HEK293 (cell line): ENCODE data around the gene ANO6.

Source experiments
- ELK4 ChIP-seq: IDR thresholded peaks from 2 replicates; pipeline ENCODE4 v1.6.1; 2011; ENCODE audit warnings: mild to moderate bottlenecking, low read depth, low read length, borderline replicate concordance
- MYNN ChIP-seq: fragments of 450-650 bp; formaldehyde crosslinking; IDR thresholded peaks from 2 replicates; pipeline ENCODE4 v1.5.1; 2016; ENCODE audit warnings: missing biosample characterization, missing genetic modification characterization, borderline replicate concordance
- PRDM10 ChIP-seq: fragments of 450-650 bp; formaldehyde crosslinking; IDR thresholded peaks from 2 replicates; pipeline ENCODE4 v1.5.1; 2016; ENCODE audit warnings: missing biosample characterization, missing genetic modification characterization
- REPIN1 ChIP-seq: fragments of 450-650 bp; formaldehyde crosslinking; IDR thresholded peaks from 2 replicates; pipeline ENCODE4 v1.5.1; 2017; ENCODE audit warnings: missing biosample characterization, missing genetic modification characterization, low read depth
- WT1 ChIP-seq: fragments of 450-650 bp; formaldehyde crosslinking; IDR thresholded peaks from 2 replicates; pipeline ENCODE4 v1.5.1; 2016; ENCODE audit warnings: missing biosample characterization, missing genetic modification characterization
- ZEB2 ChIP-seq: fragments of 450-650 bp; formaldehyde crosslinking; IDR thresholded peaks from 2 replicates; pipeline ENCODE4 v1.5.1; 2016; ENCODE audit warnings: missing biosample characterization, missing genetic modification characterization
- ZNF112 ChIP-seq: fragments of 450-650 bp; formaldehyde crosslinking; IDR thresholded peaks from 2 replicates; pipeline ENCODE4 v1.5.0; 2017; ENCODE audit warnings: missing biosample characterization, missing genetic modification characterization
- ZNF132 ChIP-seq: fragments of 450-650 bp; formaldehyde crosslinking; IDR thresholded peaks from 2 replicates; pipeline ENCODE4 v1.5.1; 2017; ENCODE audit warnings: missing biosample characterization, missing genetic modification characterization, borderline replicate concordance
- ZNF19 ChIP-seq: fragments of 450-650 bp; formaldehyde crosslinking; IDR thresholded peaks from 2 replicates; pipeline ENCODE4; 2016; ENCODE audit warnings: missing biosample characterization, missing genetic modification characterization, low read depth
- ZNF211 ChIP-seq: fragments of 450-650 bp; formaldehyde crosslinking; IDR thresholded peaks from 2 replicates; pipeline ENCODE4 v1.5.1; 2016; ENCODE audit warnings: low read depth, missing biosample characterization, missing genetic modification characterization
- ZNF23 ChIP-seq: fragments of 450-650 bp; formaldehyde crosslinking; IDR thresholded peaks from 2 replicates; pipeline ENCODE4 v1.5.1; 2016; ENCODE audit warnings: missing biosample characterization, missing genetic modification characterization, borderline replicate concordance
- ZNF274 ChIP-seq, 2 experiments: fragments of 200-500 bp in 1 of 2; fragments of 450-650 bp in 1 of 2; sonication (Bioruptor generic) in 1 of 2; formaldehyde crosslinking in 1 of 2; IDR thresholded peaks; 2 replicates each; pipeline versions ENCODE4 v1.5.1 to v1.6.1; 2014 to 2016; ENCODE audit warnings: borderline replicate concordance in 1 of 2, inconsistent platforms in 1 of 2, low read length in 1 of 2, missing biosample characterization in 1 of 2, missing genetic modification characterization in 1 of 2
- ZNF404 ChIP-seq: fragments of 450-650 bp; formaldehyde crosslinking; IDR thresholded peaks from 2 replicates; pipeline ENCODE4 v1.5.1; 2017; ENCODE audit warnings: missing biosample characterization, missing genetic modification characterization
- ZNF518A ChIP-seq: fragments of 450-650 bp; formaldehyde crosslinking; conservative IDR thresholded peaks from 2 replicates; pipeline ENCODE4 v1.5.1; 2016; ENCODE audit warnings: low read depth, missing biosample characterization, missing genetic modification characterization
- ZNF580 ChIP-seq: fragments of 450-650 bp; formaldehyde crosslinking; IDR thresholded peaks from 2 replicates; pipeline ENCODE4 v1.5.1; 2016; ENCODE audit warnings: missing biosample characterization, missing genetic modification characterization
- ZNF600 ChIP-seq: fragments of 450-650 bp; formaldehyde crosslinking; IDR thresholded peaks from 2 replicates; pipeline ENCODE4 v1.5.1; 2016; ENCODE audit warnings: missing biosample characterization, missing genetic modification characterization
- TF ChIP-seq, protein P1 (sequence below): fragments of 450-650 bp; formaldehyde crosslinking; IDR thresholded peaks from 2 replicates; pipeline ENCODE4 v1.5.1; 2016; ENCODE audit warnings: missing biosample characterization, missing genetic modification characterization
- TF ChIP-seq, protein P2 (sequence below): fragments of 450-650 bp; formaldehyde crosslinking; conservative IDR thresholded peaks from 2 replicates; pipeline ENCODE4 v1.5.1; 2016; ENCODE audit warnings: low read depth, missing biosample characterization, missing genetic modification characterization
- TF ChIP-seq, protein P3 (sequence below): fragments of 450-650 bp; formaldehyde crosslinking; IDR thresholded peaks from 2 replicates; pipeline ENCODE4 v1.5.1; 2016; ENCODE audit warnings: missing biosample characterization, missing genetic modification characterization

The ANO6 gene

DNA sequence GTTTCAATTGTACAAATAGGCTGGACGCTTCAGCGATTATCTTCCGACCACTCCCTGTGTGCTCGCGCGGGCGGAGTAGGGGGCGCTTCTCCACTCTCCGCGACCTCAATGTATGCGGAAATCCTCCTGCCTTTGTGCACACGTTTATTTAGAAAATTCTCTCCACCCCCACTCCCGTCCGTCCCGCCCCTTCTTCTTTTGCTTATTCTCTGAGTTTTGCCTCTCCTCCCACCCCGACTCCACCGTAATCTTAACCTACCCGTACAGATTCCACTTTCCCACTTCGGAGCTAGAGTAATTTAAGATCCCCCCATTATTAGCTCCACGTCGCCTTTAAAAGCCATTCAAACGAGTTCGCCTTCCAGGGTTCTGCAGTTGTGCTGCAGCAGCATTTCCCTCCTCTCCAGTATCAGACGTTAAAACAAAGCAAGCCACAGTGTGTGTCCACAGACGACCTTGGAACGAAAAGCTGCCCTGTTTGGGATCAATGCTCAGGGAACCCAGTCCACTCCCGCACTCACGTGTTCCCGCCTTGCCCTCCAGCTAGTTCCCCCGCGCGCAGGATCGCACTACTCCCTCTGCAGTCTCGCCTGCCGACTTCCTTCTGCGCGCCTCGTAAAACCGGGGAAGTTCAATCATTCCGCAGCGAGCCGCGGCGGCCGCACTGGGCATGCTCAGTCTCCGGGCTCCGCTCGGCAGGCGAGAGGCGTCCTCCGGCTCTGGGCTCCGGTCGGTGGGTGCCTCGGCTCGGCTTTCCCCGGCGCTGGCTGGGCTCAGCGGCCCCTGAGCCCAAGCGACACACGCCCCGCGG, at the start of gene ANO6 (continued):
- TF ChIP-seq ZNF518A (tag by site-specific recombination) (0 out of 2 replicates have a peak, but pooled peaks have one; percentile 41), REPIN1 (tag by site-specific recombination) (no peak), PRDM10 (tag by site-specific recombination) (peak; percentile 87), ELK4 (no peak), ZNF132 (tag by site-specific recombination) (no peak), ZNF112 (tag by site-specific recombination) (no peak), ZEB2 (tag by site-specific recombination) (peak; percentile 89), WT1 (peak; percentile 70), ZNF580 (tag by site-specific recombination) (no peak), ZNF600 (tag by site-specific recombination) (peak; percentile 97), ZNF211 (tag by site-specific recombination) (no peak), ZNF23 (no peak), MYNN (tag by site-specific recombination) (0 out of 2 replicates have a peak, but pooled peaks have one; percentile 47), ZNF19 (tag by site-specific recombination) (no peak), ZNF274 (IDR thresholded peaks at IDR 0.05; ENCODE audit: low read length) (no peak), ZNF274 (tag by site-specific recombination; IDR thresholded peaks at IDR 0.05; ENCODE audit: borderline replicate concordance) (no peak), ZNF404 (tag by site-specific recombination) (no peak)
- TF ChIP-seq, protein P1, sequence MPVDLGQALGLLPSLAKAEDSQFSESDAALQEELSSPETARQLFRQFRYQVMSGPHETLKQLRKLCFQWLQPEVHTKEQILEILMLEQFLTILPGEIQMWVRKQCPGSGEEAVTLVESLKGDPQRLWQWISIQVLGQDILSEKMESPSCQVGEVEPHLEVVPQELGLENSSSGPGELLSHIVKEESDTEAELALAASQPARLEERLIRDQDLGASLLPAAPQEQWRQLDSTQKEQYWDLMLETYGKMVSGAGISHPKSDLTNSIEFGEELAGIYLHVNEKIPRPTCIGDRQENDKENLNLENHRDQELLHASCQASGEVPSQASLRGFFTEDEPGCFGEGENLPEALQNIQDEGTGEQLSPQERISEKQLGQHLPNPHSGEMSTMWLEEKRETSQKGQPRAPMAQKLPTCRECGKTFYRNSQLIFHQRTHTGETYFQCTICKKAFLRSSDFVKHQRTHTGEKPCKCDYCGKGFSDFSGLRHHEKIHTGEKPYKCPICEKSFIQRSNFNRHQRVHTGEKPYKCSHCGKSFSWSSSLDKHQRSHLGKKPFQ (tag by site-specific recombination), result peak; percentile 23; the same call in 1 of the 2 replicates
- TF ChIP-seq, protein P2, sequence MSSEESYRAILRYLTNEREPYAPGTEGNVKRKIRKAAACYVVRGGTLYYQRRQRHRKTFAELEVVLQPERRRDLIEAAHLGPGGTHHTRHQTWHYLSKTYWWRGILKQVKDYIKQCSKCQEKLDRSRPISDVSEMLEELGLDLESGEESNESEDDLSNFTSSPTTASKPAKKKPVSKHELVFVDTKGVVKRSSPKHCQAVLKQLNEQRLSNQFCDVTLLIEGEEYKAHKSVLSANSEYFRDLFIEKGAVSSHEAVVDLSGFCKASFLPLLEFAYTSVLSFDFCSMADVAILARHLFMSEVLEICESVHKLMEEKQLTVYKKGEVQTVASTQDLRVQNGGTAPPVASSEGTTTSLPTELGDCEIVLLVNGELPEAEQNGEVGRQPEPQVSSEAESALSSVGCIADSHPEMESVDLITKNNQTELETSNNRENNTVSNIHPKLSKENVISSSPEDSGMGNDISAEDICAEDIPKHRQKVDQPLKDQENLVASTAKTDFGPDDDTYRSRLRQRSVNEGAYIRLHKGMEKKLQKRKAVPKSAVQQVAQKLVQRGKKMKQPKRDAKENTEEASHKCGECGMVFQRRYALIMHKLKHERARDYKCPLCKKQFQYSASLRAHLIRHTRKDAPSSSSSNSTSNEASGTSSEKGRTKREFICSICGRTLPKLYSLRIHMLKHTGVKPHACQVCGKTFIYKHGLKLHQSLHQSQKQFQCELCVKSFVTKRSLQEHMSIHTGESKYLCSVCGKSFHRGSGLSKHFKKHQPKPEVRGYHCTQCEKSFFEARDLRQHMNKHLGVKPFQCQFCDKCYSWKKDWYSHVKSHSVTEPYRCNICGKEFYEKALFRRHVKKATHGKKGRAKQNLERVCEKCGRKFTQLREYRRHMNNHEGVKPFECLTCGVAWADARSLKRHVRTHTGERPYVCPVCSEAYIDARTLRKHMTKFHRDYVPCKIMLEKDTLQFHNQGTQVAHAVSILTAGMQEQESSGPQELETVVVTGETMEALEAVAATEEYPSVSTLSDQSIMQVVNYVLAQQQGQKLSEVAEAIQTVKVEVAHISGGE (tag by site-specific recombination), result peak; percentile 88
- TF ChIP-seq, protein P3, sequence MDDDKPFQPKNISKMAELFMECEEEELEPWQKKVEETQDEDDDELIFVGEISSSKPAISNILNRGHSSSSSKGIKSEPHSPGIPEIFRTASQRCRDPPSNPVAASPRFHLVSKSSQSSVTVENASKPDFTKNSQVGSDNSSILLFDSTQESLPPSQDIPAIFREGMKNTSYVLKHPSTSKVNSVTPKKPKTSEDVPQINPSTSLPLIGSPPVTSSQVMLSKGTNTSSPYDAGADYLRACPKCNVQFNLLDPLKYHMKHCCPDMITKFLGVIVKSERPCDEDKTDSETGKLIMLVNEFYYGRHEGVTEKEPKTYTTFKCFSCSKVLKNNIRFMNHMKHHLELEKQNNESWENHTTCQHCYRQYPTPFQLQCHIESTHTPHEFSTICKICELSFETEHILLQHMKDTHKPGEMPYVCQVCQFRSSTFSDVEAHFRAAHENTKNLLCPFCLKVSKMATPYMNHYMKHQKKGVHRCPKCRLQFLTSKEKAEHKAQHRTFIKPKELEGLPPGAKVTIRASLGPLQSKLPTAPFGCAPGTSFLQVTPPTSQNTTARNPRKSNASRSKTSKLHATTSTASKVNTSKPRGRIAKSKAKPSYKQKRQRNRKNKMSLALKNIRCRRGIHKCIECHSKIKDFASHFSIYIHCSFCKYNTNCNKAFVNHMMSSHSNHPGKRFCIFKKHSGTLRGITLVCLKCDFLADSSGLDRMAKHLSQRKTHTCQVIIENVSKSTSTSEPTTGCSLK (tag by site-specific recombination), result no peak
